Breast epithelium (tissue), 4 donors: ENCODE results near the gene SLCO4A1. TPM values are rescaled to one million over a fixed set of nuclear protein-coding genes. Genes with fewer than 3 reads are reported as not detected.

Experiments used
- DNase-seq, 2 donors: peaks; one replicate each; pipeline ENCODE4 v3.0.0-alpha.2; 2019; ENCODE audit warnings: low spot score in 2 of 2
- H3K27ac ChIP-seq, 2 donors: fragments of 200-600 bp; sonication (generic) in 1 of 2; one replicate each; pipeline ENCODE4 v1.5.1; 2016 to 2019; ENCODE audit warnings: mild to moderate bottlenecking in 1 of 2
- H3K27me3 ChIP-seq, 2 donors: fragments of 200-600 bp; sonication (generic) in 1 of 2; one replicate each; pipeline versions ENCODE4 v1.5.1 to v1.6.0; 2017 to 2019; ENCODE audit warnings: control low read depth in 1 of 2, mild to moderate bottlenecking in 1 of 2
- H3K36me3 ChIP-seq: fragments of 200-600 bp; one replicate; pipeline ENCODE4 v1.5.1; 2019
- H3K4me1 ChIP-seq, 2 donors: fragments of 200-600 bp; sonication (generic); one replicate each; pipeline ENCODE4 v1.5.1; 2016 to 2019; ENCODE audit warnings: control low read depth in 1 of 2
- H3K4me3 ChIP-seq, 3 donors: fragments of 200-600 bp; sonication (generic); 1 replicate in 2 of 3; 2 replicates in 1 of 3; pipeline ENCODE4 v1.5.1; 2016 to 2019; ENCODE audit warnings: mild to moderate bottlenecking in 3 of 3, moderate library complexity in 2 of 3
- H3K9me3 ChIP-seq, 2 donors: fragments of 200-600 bp; sonication (generic) in 1 of 2; one replicate each; pipeline ENCODE4 v1.5.1; 2016 to 2019; ENCODE audit warnings: control low read depth in 1 of 2
- POLR2A ChIP-seq: fragments of 450-650 bp; IDR thresholded peaks from one replicate; pipeline ENCODE4 v1.6.1; 2016; ENCODE audit warnings: antibody characterized with exemption, mild to moderate bottlenecking, moderate library complexity
- POLR2AphosphoS5 ChIP-seq, 3 donors: sonication (generic); formaldehyde crosslinking; IDR thresholded peaks; one replicate each; pipeline ENCODE4 v1.6.1; 2017; ENCODE audit warnings: antibody characterized with exemption in 3 of 3
- intact Hi-C: fragments of 100-400 bp; cut with DNase I; formaldehyde crosslinking; loops from one replicate; pipeline ENCODE4 v1.15.1; 2023; ENCODE audit warnings: low total_unique reads
- total RNA-seq, 3 donors: library from RNA; depleted of rRNA; stranded (reverse); fragments of >200 nt; gene quantifications; one replicate each; pipeline ENCODE4 v1.1.0, GENCODE V29; 2016
- TF ChIP-seq, protein P1 (sequence below), 3 donors: fragments of 450-650 bp; IDR thresholded peaks; one replicate each; pipeline ENCODE4 v1.5.1; 2016 to 2017; ENCODE audit warnings: antibody characterized with exemption in 3 of 3, mild to moderate bottlenecking in 3 of 3, moderate library complexity in 3 of 3

Gene SLCO4A1
- total RNA-seq, 3 donors from 2014 or later, result 8.8 to 26.5 (median 15.4) TPM

- H3K36me3 ChIP-seq, result no peaks in the 10 kb centered on the region
- intact Hi-C loops, result no loop called here
- no peak for DNase-seq
- no peak overlapping the region for H3K27ac ChIP-seq
- H3K4me3 ChIP-seq, result no peak overlapping the region
- no peaks in the 10 kb centered on the region for H3K9me3 ChIP-seq
- peaks cover 0 to 4% of the 10 kb centered on the region in 2 donors for H3K4me1 ChIP-seq
- peaks cover 0 to 22% of the 10 kb centered on the region in 2 donors for H3K27me3 ChIP-seq
- TF ChIP-seq POLR2A (no peak), POLR2AphosphoS5 (IDR thresholded peaks at IDR 0.05) (no peak)
- TF ChIP-seq, protein P1, sequence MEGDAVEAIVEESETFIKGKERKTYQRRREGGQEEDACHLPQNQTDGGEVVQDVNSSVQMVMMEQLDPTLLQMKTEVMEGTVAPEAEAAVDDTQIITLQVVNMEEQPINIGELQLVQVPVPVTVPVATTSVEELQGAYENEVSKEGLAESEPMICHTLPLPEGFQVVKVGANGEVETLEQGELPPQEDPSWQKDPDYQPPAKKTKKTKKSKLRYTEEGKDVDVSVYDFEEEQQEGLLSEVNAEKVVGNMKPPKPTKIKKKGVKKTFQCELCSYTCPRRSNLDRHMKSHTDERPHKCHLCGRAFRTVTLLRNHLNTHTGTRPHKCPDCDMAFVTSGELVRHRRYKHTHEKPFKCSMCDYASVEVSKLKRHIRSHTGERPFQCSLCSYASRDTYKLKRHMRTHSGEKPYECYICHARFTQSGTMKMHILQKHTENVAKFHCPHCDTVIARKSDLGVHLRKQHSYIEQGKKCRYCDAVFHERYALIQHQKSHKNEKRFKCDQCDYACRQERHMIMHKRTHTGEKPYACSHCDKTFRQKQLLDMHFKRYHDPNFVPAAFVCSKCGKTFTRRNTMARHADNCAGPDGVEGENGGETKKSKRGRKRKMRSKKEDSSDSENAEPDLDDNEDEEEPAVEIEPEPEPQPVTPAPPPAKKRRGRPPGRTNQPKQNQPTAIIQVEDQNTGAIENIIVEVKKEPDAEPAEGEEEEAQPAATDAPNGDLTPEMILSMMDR (IDR thresholded peaks at IDR 0.05), result no peak
Observed at GRCh38 chr20:62702013-62702300, 59.7 kb downstream of the SLCO4A1 start.

- peaks cover 4 to 34% of the 10 kb centered on the region in 2 donors for H3K27me3 ChIP-seq
- H3K4me3 ChIP-seq, result no peak overlapping the region
- intact Hi-C loops, result no loop called here
- H3K27ac ChIP-seq, result no peak overlapping the region
- no peak for DNase-seq
- no peaks in the 10 kb centered on the region for H3K36me3 ChIP-seq
- H3K4me1 ChIP-seq, result peaks cover 0 to 4% of the 10 kb centered on the region in 2 donors
- TF ChIP-seq, protein P1 (IDR thresholded peaks at IDR 0.05), result no peak
- no peak for TF ChIP-seq POLR2AphosphoS5 (IDR thresholded peaks at IDR 0.05)
- no peak for TF ChIP-seq POLR2A
- H3K9me3 ChIP-seq, result no peaks in the 10 kb centered on the region
Observed at GRCh38 chr20:62702895-62703852, 60.9 kb downstream of the SLCO4A1 start.

GRCh38 chr20:62703853-62704228, 61.5 kb downstream of the SLCO4A1 start:
- Histone ChIP-seq H3K27ac (no peak overlapping the region), H3K4me1 (peaks cover 0 to 4% of the 10 kb centered on the region in 2 donors), H3K36me3 (no peaks in the 10 kb centered on the region), H3K27me3 (peaks cover 4 to 36% of the 10 kb centered on the region in 2 donors), H3K9me3 (no peaks in the 10 kb centered on the region), H3K4me3 (no peak overlapping the region)
- TF ChIP-seq POLR2AphosphoS5 (IDR thresholded peaks at IDR 0.05) (no peak), POLR2A (no peak)
- TF ChIP-seq, protein P1 (IDR thresholded peaks at IDR 0.05), result no peak
- intact Hi-C loops, result no loop called here
- DNase-seq, result no peak

DNA sequence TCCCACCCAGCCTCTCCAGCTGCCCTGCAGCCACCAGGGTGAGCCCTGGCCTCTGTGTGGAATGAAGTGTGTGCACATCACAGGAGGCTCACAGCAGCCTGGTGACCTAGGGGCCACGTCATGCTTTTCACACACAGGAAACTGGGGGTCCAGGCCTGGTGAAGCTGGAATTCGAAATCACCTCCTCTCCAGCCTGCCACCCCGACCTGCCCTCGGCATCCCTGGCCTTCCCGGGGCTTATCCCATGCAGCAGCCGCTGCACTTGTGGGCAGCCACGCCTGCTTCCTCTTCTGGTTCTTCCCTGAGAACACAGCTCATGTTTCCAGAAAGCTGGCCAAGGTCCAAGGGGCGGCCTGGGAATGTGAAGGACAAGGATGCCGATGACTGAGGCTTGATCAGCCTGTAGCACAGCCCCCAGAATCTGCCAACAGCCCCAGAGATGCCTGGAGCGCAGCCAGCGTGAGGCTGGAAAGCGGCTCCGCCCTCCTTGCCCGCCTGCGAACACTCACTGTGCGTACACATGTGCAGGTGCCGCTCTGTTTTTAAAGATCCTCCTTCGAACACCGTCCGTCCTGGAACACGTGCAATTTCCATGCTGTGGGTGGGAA, 62.1 kb downstream of the SLCO4A1 start:
- DNase-seq, result peak; percentile 67 to 84
- H3K9me3 ChIP-seq, result no peaks in the 10 kb centered on the region
- H3K27ac ChIP-seq, result no peak overlapping the region

More for the DNA sequence above, 62.1 kb downstream of the SLCO4A1 start:
- intact Hi-C loops, result no loop called here
- TF ChIP-seq POLR2AphosphoS5 (IDR thresholded peaks at IDR 0.05), result no peak
- TF ChIP-seq, protein P1 (IDR thresholded peaks at IDR 0.05), result no peak
- TF ChIP-seq POLR2A, result no peak
- Histone ChIP-seq H3K27me3 (peaks cover 4 to 42% of the 10 kb centered on the region in 2 donors), H3K36me3 (no peaks in the 10 kb centered on the region), H3K4me1 (peaks cover 0 to 4% of the 10 kb centered on the region in 2 donors), H3K4me3 (no peak overlapping the region)
